Body of pancreas (tissue), 4 donors: ENCODE data around the gene EHMT2.

Experiments used
- POLR2A ChIP-seq, 3 donors: fragments of 450-650 bp; IDR thresholded peaks; one replicate each; pipeline ENCODE4 v1.6.1; 2016; ENCODE audit warnings: antibody characterized with exemption in 3 of 3, mild to moderate bottlenecking in 2 of 3
- TF ChIP-seq, protein P1 (sequence below), 7 experiments: fragments of 450-650 bp in 4 of 7; fragments of 200-600 bp in 3 of 7; sonication (generic) in 3 of 7; IDR thresholded peaks; one replicate each; pipeline ENCODE4 v1.5.1; 2016 to 2019; ENCODE audit warnings: antibody characterized with exemption in 7 of 7

DNA sequence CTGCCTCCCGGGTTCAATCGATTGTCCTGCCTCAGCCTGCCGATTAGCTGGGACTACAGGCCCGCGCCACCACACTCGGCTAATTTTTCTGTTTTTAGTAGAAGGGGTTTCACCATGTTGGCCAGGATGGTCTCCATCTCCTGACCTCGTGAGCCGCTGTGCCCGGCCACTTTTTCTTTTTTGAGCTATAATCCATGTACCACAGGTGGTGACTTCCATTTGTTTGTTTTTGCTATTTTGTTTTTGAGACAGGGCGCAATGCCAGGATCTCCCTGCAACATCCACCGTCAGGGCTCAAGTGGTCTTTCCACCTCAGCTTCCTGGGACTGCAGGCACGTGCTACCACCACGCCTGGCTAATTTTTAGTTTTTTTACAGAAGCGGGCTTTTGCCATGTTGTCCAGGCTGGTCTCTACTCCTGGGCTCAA, 61.4 kb downstream of the EHMT2 start:
- TF ChIP-seq, protein P1, sequence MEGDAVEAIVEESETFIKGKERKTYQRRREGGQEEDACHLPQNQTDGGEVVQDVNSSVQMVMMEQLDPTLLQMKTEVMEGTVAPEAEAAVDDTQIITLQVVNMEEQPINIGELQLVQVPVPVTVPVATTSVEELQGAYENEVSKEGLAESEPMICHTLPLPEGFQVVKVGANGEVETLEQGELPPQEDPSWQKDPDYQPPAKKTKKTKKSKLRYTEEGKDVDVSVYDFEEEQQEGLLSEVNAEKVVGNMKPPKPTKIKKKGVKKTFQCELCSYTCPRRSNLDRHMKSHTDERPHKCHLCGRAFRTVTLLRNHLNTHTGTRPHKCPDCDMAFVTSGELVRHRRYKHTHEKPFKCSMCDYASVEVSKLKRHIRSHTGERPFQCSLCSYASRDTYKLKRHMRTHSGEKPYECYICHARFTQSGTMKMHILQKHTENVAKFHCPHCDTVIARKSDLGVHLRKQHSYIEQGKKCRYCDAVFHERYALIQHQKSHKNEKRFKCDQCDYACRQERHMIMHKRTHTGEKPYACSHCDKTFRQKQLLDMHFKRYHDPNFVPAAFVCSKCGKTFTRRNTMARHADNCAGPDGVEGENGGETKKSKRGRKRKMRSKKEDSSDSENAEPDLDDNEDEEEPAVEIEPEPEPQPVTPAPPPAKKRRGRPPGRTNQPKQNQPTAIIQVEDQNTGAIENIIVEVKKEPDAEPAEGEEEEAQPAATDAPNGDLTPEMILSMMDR (IDR thresholded peaks at IDR 0.05), result no peak
- no peak for TF ChIP-seq POLR2A (IDR thresholded peaks at IDR 0.05)
